ENCODE results near the gene SULT2B1. TPM values are rescaled to one million over a fixed set of nuclear protein-coding genes. Genes with fewer than 3 reads are reported as not detected.
"Not testable (repeated sequence)": the region's sequence is repeated elsewhere in the genome, so short reads cannot be mapped to it uniquely, and the experiment has no call there.

The SULT2B1 gene
- total and polyA plus RNA-seq, 7 experiments from 2014 or later = 0.41 TPM; not detected in 6

GRCh38 chr19:48568345-48568886 is 16.4 kb downstream of the SULT2B1 start:
- Histone ChIP-seq H3K27ac (ENCODE audit: low read depth, low read length) (no peak overlapping the region), H3K36me3 (ENCODE audit: control insufficient read depth in 2 of 3, insufficient read depth in 3 of 3, low read length in 3 of 3) (no peaks in the 10 kb centered on the region), H3K27me3 (ENCODE audit: control insufficient read depth in 2 of 2, insufficient read depth in 2 of 2, low read length in 2 of 2) (no peaks in the 10 kb centered on the region), H3K4me1 (ENCODE audit: control insufficient read depth in 2 of 2, insufficient read depth in 2 of 2, low read length in 2 of 2) (no peaks in the 10 kb centered on the region), H3K9me3 (ENCODE audit: control insufficient read depth in 2 of 3, low read length in 3 of 3) (no peaks in the 10 kb centered on the region), H3K4me3 (ENCODE audit: low read length) (no peak overlapping the region)
- no peak overlapping the region for H3K4me3 Mint-ChIP-seq
- ChIA-PET CTCF (no interaction called here), POLR2A (no interaction called here)
- ATAC-seq (no peak), DNase-seq (no peak)
- H3K36me3 Mint-ChIP-seq = no peaks in the 10 kb centered on the region
- H3K27me3 Mint-ChIP-seq = peaks cover 0 to 6% (median 3%) of the 10 kb centered on the region in 5 donors
- H3K27ac Mint-ChIP-seq = no peak overlapping the region
- intact Hi-C loops (cut with micrococcal nuclease) = no loop called here
- no peaks in the 10 kb centered on the region for H3K4me1 Mint-ChIP-seq
- no peaks in the 10 kb centered on the region for H3K9me3 Mint-ChIP-seq

- Mint-ChIP-seq H3K36me3 (no peaks in the 10 kb centered on the region), H3K4me3 (no peak overlapping the region), H3K27me3 (peaks cover 0 to 6% (median 3%) of the 10 kb centered on the region in 5 donors), H3K9me3 (no peaks in the 10 kb centered on the region), H3K4me1 (peaks cover 0 to 4% (median 0%) of the 10 kb centered on the region in 7 donors), H3K27ac (no peak overlapping the region)
- H3K4me3 ChIP-seq (ENCODE audit: low read length) = no peak overlapping the region
- no peaks in the 10 kb centered on the region for H3K36me3 ChIP-seq (ENCODE audit: control insufficient read depth in 2 of 3, insufficient read depth in 3 of 3, low read length in 3 of 3)
- POLR2A ChIA-PET = no interaction called here
- no peaks in the 10 kb centered on the region for H3K4me1 ChIP-seq (ENCODE audit: control insufficient read depth in 2 of 2, insufficient read depth in 2 of 2, low read length in 2 of 2)
- DNase-seq (no peak), ATAC-seq (no peak)
- H3K27ac ChIP-seq (ENCODE audit: low read depth, low read length) = no peak overlapping the region
- CTCF ChIA-PET = interaction anchor here (0.5 to 0.7 kb wide), 2 partner anchors 24 to 144 kb away, joined by 3 read pairs; no protein-coding TSS in a partner anchor
- intact Hi-C loops (cut with micrococcal nuclease) = no loop called here
- H3K27me3 ChIP-seq (ENCODE audit: control insufficient read depth in 2 of 2, insufficient read depth in 2 of 2, low read length in 2 of 2) = no peaks in the 10 kb centered on the region
- H3K9me3 ChIP-seq (ENCODE audit: control insufficient read depth in 2 of 3, low read length in 3 of 3) = no peaks in the 10 kb centered on the region
Measured at GRCh38 chr19:48569814-48570213, 17.8 kb downstream of the SULT2B1 start.

- H3K27me3 ChIP-seq (ENCODE audit: control insufficient read depth in 2 of 2, insufficient read depth in 2 of 2, low read length in 2 of 2) = no peaks in the 10 kb centered on the region
- DNase-seq (no peak), ATAC-seq (no peak)
- intact Hi-C loops (cut with micrococcal nuclease) = no loop called here
- Mint-ChIP-seq H3K4me3 (no peak overlapping the region), H3K4me1 (peaks cover 0 to 4% (median 0%) of the 10 kb centered on the region in 7 donors), H3K36me3 (no peaks in the 10 kb centered on the region), H3K9me3 (no peaks in the 10 kb centered on the region), H3K27me3 (peaks cover 0 to 6% (median 3%) of the 10 kb centered on the region in 5 donors), H3K27ac (no peak overlapping the region)
- H3K27ac ChIP-seq (ENCODE audit: low read depth, low read length) = no peak overlapping the region
- no peaks in the 10 kb centered on the region for H3K4me1 ChIP-seq (ENCODE audit: control insufficient read depth in 2 of 2, insufficient read depth in 2 of 2, low read length in 2 of 2)
- H3K36me3 ChIP-seq (ENCODE audit: control insufficient read depth in 2 of 3, insufficient read depth in 3 of 3, low read length in 3 of 3) = no peaks in the 10 kb centered on the region
- H3K4me3 ChIP-seq (ENCODE audit: low read length) = no peak overlapping the region
- no peaks in the 10 kb centered on the region for H3K9me3 ChIP-seq (ENCODE audit: control insufficient read depth in 2 of 3, low read length in 3 of 3)
- POLR2A ChIA-PET = no interaction called here
- CTCF ChIA-PET = interaction anchor here (1.2 kb wide), 1 partner anchor 12 kb away, joined by 3 read pairs; no protein-coding TSS in a partner anchor
Measured at GRCh38 chr19:48571378-48572162, 19.6 kb downstream of the SULT2B1 start.

GRCh38 chr19:48573163-48573505 is 21.2 kb downstream of the SULT2B1 start:
- CTCF ChIA-PET = interaction anchor here (0.5 to 1.7 kb wide), 2 partner anchors 11 to 390 kb away, joined by 3 to 6 read pairs; no protein-coding TSS in a partner anchor

GRCh38 chr19:48575931-48576622 is 24.1 kb downstream of the SULT2B1 start:
- DNase-seq (no peak), ATAC-seq (no peak)
- no peaks in the 10 kb centered on the region for H3K27me3 Mint-ChIP-seq
- Histone ChIP-seq H3K9me3 (ENCODE audit: control insufficient read depth in 2 of 3, low read length in 3 of 3) (no peaks in the 10 kb centered on the region), H3K4me3 (ENCODE audit: low read length) (no peak overlapping the region), H3K27ac (ENCODE audit: low read depth, low read length) (no peak overlapping the region), H3K27me3 (ENCODE audit: control insufficient read depth in 2 of 2, insufficient read depth in 2 of 2, low read length in 2 of 2) (no peaks in the 10 kb centered on the region), H3K4me1 (ENCODE audit: control insufficient read depth in 2 of 2, insufficient read depth in 2 of 2, low read length in 2 of 2) (no peaks in the 10 kb centered on the region), H3K36me3 (ENCODE audit: control insufficient read depth in 2 of 3, insufficient read depth in 3 of 3, low read length in 3 of 3) (no peaks in the 10 kb centered on the region)
- H3K4me3 Mint-ChIP-seq = no peak overlapping the region
- no peak overlapping the region for H3K27ac Mint-ChIP-seq
- H3K9me3 Mint-ChIP-seq = no peaks in the 10 kb centered on the region
- ChIA-PET CTCF (no interaction called here), POLR2A (no interaction called here)
- H3K4me1 Mint-ChIP-seq = peaks cover 0 to 4% (median 0%) of the 10 kb centered on the region in 7 donors
- no peaks in the 10 kb centered on the region for H3K36me3 Mint-ChIP-seq
- intact Hi-C loops (cut with micrococcal nuclease) = no loop called here

More at GRCh38 chr19:48573163-48573505, 21.2 kb downstream of the SULT2B1 start:
- Histone ChIP-seq H3K27ac (ENCODE audit: low read depth, low read length) (no peak overlapping the region), H3K36me3 (ENCODE audit: control insufficient read depth in 2 of 3, insufficient read depth in 3 of 3, low read length in 3 of 3) (no peaks in the 10 kb centered on the region), H3K27me3 (ENCODE audit: control insufficient read depth in 2 of 2, insufficient read depth in 2 of 2, low read length in 2 of 2) (no peaks in the 10 kb centered on the region), H3K4me1 (ENCODE audit: control insufficient read depth in 2 of 2, insufficient read depth in 2 of 2, low read length in 2 of 2) (no peaks in the 10 kb centered on the region), H3K4me3 (ENCODE audit: low read length) (no peak overlapping the region), H3K9me3 (ENCODE audit: control insufficient read depth in 2 of 3, low read length in 3 of 3) (no peaks in the 10 kb centered on the region)
- no peak overlapping the region for H3K27ac Mint-ChIP-seq
- POLR2A ChIA-PET = no interaction called here
- no peak for DNase-seq
- H3K36me3 Mint-ChIP-seq = no peaks in the 10 kb centered on the region
- peaks cover 0 to 4% (median 0%) of the 10 kb centered on the region in 5 donors for H3K27me3 Mint-ChIP-seq
- no peaks in the 10 kb centered on the region for H3K9me3 Mint-ChIP-seq
- H3K4me3 Mint-ChIP-seq = no peak overlapping the region
- intact Hi-C loops (cut with micrococcal nuclease) = no loop called here
- no peak for ATAC-seq
- peaks cover 0 to 4% (median 0%) of the 10 kb centered on the region in 7 donors for H3K4me1 Mint-ChIP-seq

- H3K9me3 ChIP-seq (ENCODE audit: control insufficient read depth in 2 of 3, low read length in 3 of 3); DNase-seq; H3K4me3 Mint-ChIP-seq; H3K27me3 ChIP-seq (ENCODE audit: control insufficient read depth in 2 of 2, insufficient read depth in 2 of 2, low read length in 2 of 2); H3K9me3 Mint-ChIP-seq; H3K36me3 Mint-ChIP-seq; H3K36me3 ChIP-seq (ENCODE audit: control insufficient read depth in 2 of 3, insufficient read depth in 3 of 3, low read length in 3 of 3); H3K4me1 Mint-ChIP-seq; H3K27ac Mint-ChIP-seq; H3K27me3 Mint-ChIP-seq; intact Hi-C loops (cut with micrococcal nuclease); H3K4me1 ChIP-seq (ENCODE audit: control insufficient read depth in 2 of 2, insufficient read depth in 2 of 2, low read length in 2 of 2); POLR2A ChIA-PET; ATAC-seq; H3K4me3 ChIP-seq (ENCODE audit: low read length); H3K27ac ChIP-seq (ENCODE audit: low read depth, low read length): not testable (repeated sequence)
- CTCF ChIA-PET = interaction anchor here (0.7 kb wide), 1 partner anchor 1236 kb away, joined by 3 read pairs; no protein-coding TSS in a partner anchor
Measured at GRCh38 chr19:48577908-48578307, 25.9 kb downstream of the SULT2B1 start.
